ENCODE data around the gene TRPC4. TPM values are rescaled to one million over a fixed set of nuclear protein-coding genes. Genes with fewer than 3 reads are reported as not detected.

The TRPC4 gene
- total RNA-seq, 1 experiment from 2014 or later = 0.22 TPM

GRCh38 chr13:37906880-37907279 lies 37.3 kb upstream of the TRPC4 start:
- Histone ChIP-seq H3K9me3 (ENCODE audit: low read length) (no peaks in the 10 kb centered on the region), H3K79me2 (ENCODE audit: low read length) (no peaks in the 10 kb centered on the region), H3K9ac (ENCODE audit: low read length) (no peak overlapping the region), H3F3A (ENCODE audit: low read length, unreplicated experiment) (no peaks in the 10 kb centered on the region), H3K27ac (ENCODE audit: low read length) (no peak overlapping the region), H2AFZ (ENCODE audit: low read length) (no peak overlapping the region), H4K20me1 (ENCODE audit: low read length) (no peaks in the 10 kb centered on the region), H3K4me2 (ENCODE audit: low read length) (no peak overlapping the region), H3K36me3 (ENCODE audit: low read depth, low read length) (no peaks in the 10 kb centered on the region), H3K9me2 (replicated peaks; ENCODE audit: low read length) (no peaks in the 10 kb centered on the region), H3K27me3 (ENCODE audit: low read length) (no peaks in the 10 kb centered on the region; the same call in 1 of the 2 replicates), H3K4me1 (ENCODE audit: insufficient read depth, low read length) (no peaks in the 10 kb centered on the region), H3K4me3 (ENCODE audit: low read length) (no peak overlapping the region)
- ATAC-seq = no peak
- BruUV-seq (replicated peaks) = no TSS peak
- ChIA-PET POLR2A (ENCODE audit: unreplicated experiment) (interaction anchor here (0.8 kb wide), 1 partner anchor 131 kb away, joined by 5 read pairs; no protein-coding TSS in a partner anchor), CTCF (no interaction called here)
- intact Hi-C loops (cut with micrococcal nuclease) = no loop called here
- no peak for DNase-seq
- no peak for TF ChIP-seq EZH2 (IDR thresholded peaks at IDR 0.05; ENCODE audit: low read length, unreplicated experiment)
- no peak for TF ChIP-seq EZH2phosphoT487 (IDR thresholded peaks at IDR 0.05; ENCODE audit: borderline replicate concordance, low read length)
- TF ChIP-seq CTCF (conservative IDR thresholded peaks at IDR 0.05; ENCODE audit: low read depth, low read length) = no peak

- ChIA-PET POLR2A (ENCODE audit: unreplicated experiment) (no interaction called here), CTCF (no interaction called here)
- Histone ChIP-seq H3K27ac (ENCODE audit: low read length) (no peak overlapping the region), H3K4me3 (ENCODE audit: low read length) (no peak overlapping the region), H3K4me2 (ENCODE audit: low read length) (no peak overlapping the region), H2AFZ (ENCODE audit: low read length) (no peak overlapping the region), H4K20me1 (ENCODE audit: low read length) (no peaks in the 10 kb centered on the region), H3K9ac (ENCODE audit: low read length) (no peak overlapping the region), H3F3A (ENCODE audit: low read length, unreplicated experiment) (no peaks in the 10 kb centered on the region), H3K9me3 (ENCODE audit: low read length) (no peaks in the 10 kb centered on the region), H3K27me3 (ENCODE audit: low read length) (no peaks in the 10 kb centered on the region), H3K36me3 (ENCODE audit: low read depth, low read length) (no peaks in the 10 kb centered on the region), H3K9me2 (replicated peaks; ENCODE audit: low read length) (no peaks in the 10 kb centered on the region), H3K4me1 (ENCODE audit: insufficient read depth, low read length) (no peaks in the 10 kb centered on the region), H3K79me2 (ENCODE audit: low read length) (no peaks in the 10 kb centered on the region)
- ATAC-seq (no peak), DNase-seq (no peak)
- TF ChIP-seq CTCF (conservative IDR thresholded peaks at IDR 0.05; ENCODE audit: low read depth, low read length) (no peak), EZH2 (IDR thresholded peaks at IDR 0.05; ENCODE audit: low read length, unreplicated experiment) (no peak), EZH2phosphoT487 (IDR thresholded peaks at IDR 0.05; ENCODE audit: borderline replicate concordance, low read length) (no peak)
- intact Hi-C loops (cut with micrococcal nuclease) = no loop called here
- no TSS peak for BruUV-seq (replicated peaks)
These were observed 36.2 kb upstream of the TRPC4 start for GRCh38 chr13:37905736-37906135.

GRCh38 chr13:37899753-37900152 lies 30.2 kb upstream of the TRPC4 start:
- no peak for DNase-seq
- POLR2A ChIA-PET (ENCODE audit: unreplicated experiment) = no interaction called here
- CTCF ChIA-PET = no interaction called here
- Histone ChIP-seq H3K4me2 (ENCODE audit: low read length) (no peak overlapping the region), H3K4me3 (ENCODE audit: low read length) (no peak overlapping the region), H3K79me2 (ENCODE audit: low read length) (no peaks in the 10 kb centered on the region), H3K9me2 (replicated peaks; ENCODE audit: low read length) (no peaks in the 10 kb centered on the region), H3F3A (ENCODE audit: low read length, unreplicated experiment) (no peaks in the 10 kb centered on the region), H3K27me3 (ENCODE audit: low read length) (peaks cover 26% of the 10 kb centered on the region), H4K20me1 (ENCODE audit: low read length) (no peaks in the 10 kb centered on the region), H3K9me3 (ENCODE audit: low read length) (no peaks in the 10 kb centered on the region), H3K4me1 (ENCODE audit: insufficient read depth, low read length) (no peaks in the 10 kb centered on the region), H3K9ac (ENCODE audit: low read length) (no peak overlapping the region), H3K36me3 (ENCODE audit: low read depth, low read length) (no peaks in the 10 kb centered on the region), H3K27ac (ENCODE audit: low read length) (no peak overlapping the region), H2AFZ (ENCODE audit: low read length) (no peak overlapping the region)
- TF ChIP-seq EZH2 (IDR thresholded peaks at IDR 0.05; ENCODE audit: low read length, unreplicated experiment) = no peak
- TF ChIP-seq CTCF (conservative IDR thresholded peaks at IDR 0.05; ENCODE audit: low read depth, low read length) = no peak
- no peak for TF ChIP-seq EZH2phosphoT487 (IDR thresholded peaks at IDR 0.05; ENCODE audit: borderline replicate concordance, low read length)
- ATAC-seq = no peak
- BruUV-seq (replicated peaks) = no TSS peak
- intact Hi-C loops (cut with micrococcal nuclease) = no loop called here
